Measurements from ENCODE around the gene MAPK8IP3.
"Not testable (repeated sequence)": the region's sequence is repeated elsewhere in the genome, so short reads cannot be mapped to it uniquely, and the experiment has no call there.

Gene MAPK8IP3

GRCh38 chr16:1731073-1731472 lies 25.1 kb downstream of the MAPK8IP3 start:
- no peak overlapping the region for H3K4me3 ChIP-seq (ENCODE audit: low read length)
- no peak for TF ChIP-seq ZNF274 (IDR thresholded peaks at IDR 0.05; ENCODE audit: low read depth, low read length)

DNA sequence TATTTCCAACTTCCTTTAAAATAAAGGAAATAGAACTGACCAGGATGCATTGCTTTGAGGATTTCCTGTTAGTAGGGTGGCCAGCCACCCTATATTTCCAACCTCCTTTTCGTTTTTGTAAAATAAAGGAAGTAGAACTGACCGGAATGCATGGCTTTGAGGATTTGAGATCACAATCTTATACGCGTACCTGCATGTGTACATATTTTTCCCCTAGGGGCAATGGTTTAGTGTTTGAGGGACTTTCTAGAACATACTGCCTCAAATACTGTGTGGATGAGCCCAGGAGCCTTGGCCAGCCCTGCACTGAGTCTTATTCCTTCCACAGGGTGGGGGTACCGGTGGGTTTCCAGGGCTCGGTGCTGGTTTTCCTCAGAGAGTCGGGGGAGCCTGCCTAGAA lies 25.6 kb downstream of the MAPK8IP3 start:
- no peak overlapping the region for H3K4me3 ChIP-seq (ENCODE audit: low read length)
- no peak for TF ChIP-seq ZNF274 (IDR thresholded peaks at IDR 0.05; ENCODE audit: low read depth, low read length)

GRCh38 chr16:1732071-1732470 lies 26.1 kb downstream of the MAPK8IP3 start:
- H3K4me3 ChIP-seq (ENCODE audit: low read length): no peak overlapping the region
- TF ChIP-seq ZNF274 (IDR thresholded peaks at IDR 0.05; ENCODE audit: low read depth, low read length): no peak

GRCh38 chr16:1732551-1732987 lies 26.6 kb downstream of the MAPK8IP3 start:
- H3K4me3 ChIP-seq (ENCODE audit: low read length): not testable (repeated sequence)

DNA sequence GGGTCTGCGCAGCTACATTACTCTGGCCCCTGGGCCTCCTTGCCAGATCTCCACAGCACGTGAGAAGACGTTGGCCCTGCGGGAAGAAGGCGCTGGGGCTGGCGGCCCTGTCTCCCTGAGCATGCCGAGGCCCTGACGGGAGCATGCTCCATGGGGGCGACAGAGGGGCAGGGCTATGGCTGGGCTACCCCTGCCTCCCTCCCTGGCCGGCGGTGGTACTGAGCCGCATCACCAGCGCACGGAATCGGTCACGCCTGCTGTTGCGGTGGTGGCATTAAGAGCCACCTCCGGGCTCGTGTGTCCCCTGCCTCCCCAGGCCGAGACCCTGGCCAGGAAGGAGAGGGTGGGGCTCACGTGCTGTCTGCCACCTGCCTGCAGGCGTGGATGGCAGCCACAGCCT lies 28.1 kb downstream of the MAPK8IP3 start:
- no peak for TF ChIP-seq ZNF274 (IDR thresholded peaks at IDR 0.05; ENCODE audit: low read depth, low read length)
- H3K4me3 ChIP-seq (ENCODE audit: low read length): no peak overlapping the region

DNA sequence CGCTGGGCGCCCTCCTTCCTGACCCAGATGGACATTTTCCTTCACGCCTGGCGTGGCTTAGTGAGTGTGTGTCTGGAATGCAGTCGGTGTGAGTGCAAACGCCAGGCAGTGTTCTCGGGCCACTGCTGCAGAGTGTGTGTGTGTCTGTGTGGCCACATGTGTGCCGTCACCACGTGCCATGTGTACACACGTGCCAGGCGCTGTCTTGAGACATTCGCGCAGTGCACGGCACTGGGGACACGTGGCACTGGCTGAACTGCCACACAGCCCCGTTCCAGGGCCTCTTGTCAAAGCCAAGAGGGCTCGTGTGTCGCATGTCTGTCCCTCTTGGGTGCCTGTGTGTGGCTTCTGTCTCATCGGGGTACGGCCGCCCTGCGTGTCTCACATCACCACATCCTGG lies 28.8 kb downstream of the MAPK8IP3 start:
- no peak overlapping the region for H3K4me3 ChIP-seq (ENCODE audit: low read length)

GRCh38 chr16:1740234-1740633 lies 34.2 kb downstream of the MAPK8IP3 start:
- TF ChIP-seq ZNF274 (IDR thresholded peaks at IDR 0.05; ENCODE audit: low read depth, low read length): no peak
- H3K4me3 ChIP-seq (ENCODE audit: low read length): no peak overlapping the region

More for the DNA sequence above, 28.8 kb downstream of the MAPK8IP3 start:
- no peak for TF ChIP-seq ZNF274 (IDR thresholded peaks at IDR 0.05; ENCODE audit: low read depth, low read length)

- TF ChIP-seq ZNF274 (IDR thresholded peaks at IDR 0.05; ENCODE audit: low read depth, low read length): no peak
Observed at GRCh38 chr16:1740781-1741490, 34.9 kb downstream of the MAPK8IP3 start.

DNA sequence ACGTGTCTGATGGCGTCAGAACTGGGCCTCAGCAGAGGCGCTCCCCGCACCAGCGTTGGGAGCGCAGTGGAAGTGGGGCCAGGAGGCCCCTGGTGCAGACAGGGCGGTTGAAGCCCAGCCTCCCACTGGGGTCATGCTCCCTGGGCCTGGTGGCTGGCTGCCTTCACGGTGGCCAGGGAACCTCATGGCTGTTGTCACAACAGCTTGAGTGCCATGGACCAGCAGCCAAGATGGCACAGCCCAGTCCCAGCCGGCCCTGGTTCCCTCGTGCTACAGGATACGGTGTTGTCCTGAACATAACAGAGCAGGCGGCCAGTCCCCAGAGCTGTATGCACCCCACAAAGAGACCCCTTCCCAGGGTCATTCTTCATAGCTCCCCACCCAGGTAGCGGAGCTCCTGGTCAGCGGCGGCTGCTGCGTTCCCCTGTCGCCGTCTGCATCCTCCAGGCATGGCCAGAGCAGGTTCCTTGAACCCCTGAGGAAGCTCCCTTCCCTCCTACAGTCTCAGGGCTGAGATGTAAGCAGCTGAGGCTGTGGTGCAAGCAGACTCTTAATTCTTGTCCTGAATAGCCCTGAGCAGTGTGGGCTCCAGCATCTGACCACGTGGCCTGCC lies 35.7 kb downstream of the MAPK8IP3 start:
- no peak for TF ChIP-seq ZNF274 (IDR thresholded peaks at IDR 0.05; ENCODE audit: low read depth, low read length)
- no peak overlapping the region for H3K4me3 ChIP-seq (ENCODE audit: low read length)

More at GRCh38 chr16:1740781-1741490, 34.9 kb downstream of the MAPK8IP3 start:
- no peak overlapping the region for H3K4me3 ChIP-seq (ENCODE audit: low read length)

- no peak for TF ChIP-seq ZNF274 (IDR thresholded peaks at IDR 0.05; ENCODE audit: low read depth, low read length)
- H3K4me3 ChIP-seq (ENCODE audit: low read length): no peak overlapping the region
Observed at GRCh38 chr16:1743376-1744337, 37.7 kb downstream of the MAPK8IP3 start.

GRCh38 chr16:1744338-1744840 lies 38.4 kb downstream of the MAPK8IP3 start:
- no peak for TF ChIP-seq ZNF274 (IDR thresholded peaks at IDR 0.05; ENCODE audit: low read depth, low read length)
- no peak overlapping the region for H3K4me3 ChIP-seq (ENCODE audit: low read length)

- no peak for TF ChIP-seq ZNF274 (IDR thresholded peaks at IDR 0.05; ENCODE audit: low read depth, low read length)
- no peak overlapping the region for H3K4me3 ChIP-seq (ENCODE audit: low read length)
Observed at GRCh38 chr16:1745181-1745899, 39.3 kb downstream of the MAPK8IP3 start.

- TF ChIP-seq ZNF274 (IDR thresholded peaks at IDR 0.05; ENCODE audit: low read depth, low read length): no peak
- no peak overlapping the region for H3K4me3 ChIP-seq (ENCODE audit: low read length)
Observed at GRCh38 chr16:1745900-1746692, 40.1 kb downstream of the MAPK8IP3 start.
